Psoas muscle (tissue), 8 donors: Measurements from ENCODE around the gene BANP. TPM values are rescaled to one million over a fixed set of nuclear protein-coding genes. Genes with fewer than 3 reads are reported as not detected.
A peak's percentile ranks its signal among the peaks of the same experiment; 100 is the strongest.

Experiments used
- ATAC-seq, 4 donors: fragments of 200-7000 bp; cut with Tn5 transposase; one replicate each; pipeline ENCODE4 v1.9.1; 2020; ENCODE audit warnings: moderate library complexity in 3 of 4, mild to moderate bottlenecking in 2 of 4
- DNase-seq, 2 donors: peaks; one replicate each; pipeline ENCODE4 v3.0.0-alpha.2; 2020
- H3K27ac ChIP-seq: fragments of 200-600 bp; one replicate; pipeline ENCODE4 v1.8.0; 2022
- H3K27me3 ChIP-seq, 3 donors: fragments of 200-600 bp in 1 of 3; one replicate each; pipeline versions ENCODE4 v1.6.1 to v1.8.0; 2013 to 2022; ENCODE audit warnings: low read length in 2 of 3, mild to moderate bottlenecking in 2 of 3, moderate library complexity in 1 of 3; ENCODE audit not compliant: insufficient read depth in 3 of 3
- H3K36me3 ChIP-seq, 2 donors: fragments of 200-600 bp in 1 of 2; one replicate each; pipeline versions ENCODE4 v1.6.1 to v1.8.0; 2013 to 2022; ENCODE audit warnings: low read depth in 1 of 2, mild to moderate bottlenecking in 1 of 2, moderate library complexity in 1 of 2; ENCODE audit not compliant: insufficient read depth in 1 of 2
- H3K4me1 ChIP-seq: fragments of 200-600 bp; one replicate; pipeline ENCODE4 v1.8.0; 2022
- H3K4me3 ChIP-seq: fragments of 200-600 bp; one replicate; pipeline ENCODE4 v1.8.0; 2022; ENCODE audit warnings: mild to moderate bottlenecking
- H3K9me3 ChIP-seq: fragments of 200-600 bp; one replicate; pipeline ENCODE4 v1.8.0; 2022
- WGBS, 3 donors: extraction: QIAGEN DNeasy Blood & Tissue Kit; methylation state at CpG; one replicate each; pipeline versions ENCODE4 v1.1.6 to v1.1.7; 2013; 5-methylcytosine and 5-hydroxymethylcytosine counted together
- intact Hi-C, 2 donors: fragments of 100-400 bp; cut with DNase I; formaldehyde crosslinking; loops; one replicate each; pipeline versions ENCODE4 v1.11.0 to v1.14.2; 2022
- polyA plus RNA-seq, 3 donors: library from polyadenylated mRNA; stranded (reverse); fragments of 200-250 nt; gene quantifications; one replicate each; pipeline ENCODE4 v1.2.3, GENCODE V29; 2013
- total RNA-seq, 4 donors: library from RNA; stranded (reverse); fragmentation: NEBNext Ultra II Directional in 2 of 4; extraction: Animal tissue kit (Norgen Biotek cat#: 25700) in 2 of 4; gene quantifications; one replicate each; pipeline versions ENCODE4 v1.2.1 to v1.2.4, GENCODE V29; 2021 to 2023
- TF ChIP-seq, protein P1 (sequence below): fragments of 200-600 bp; IDR thresholded peaks from one replicate; pipeline ENCODE4 v1.8.0; 2022; ENCODE audit warnings: antibody characterized with exemption
- donor health status: healthy with polysubstance abuse.
- donor health status: DM: no; HTN: no; CAD: no; lungs with moderate emphysema.
- donor health status: Bipolar disorder and iron deficiency.
- donor health status: healthy.
- donor health status: DM: yes; HTN: yes; CAD: no.
- donor health status: DM: no; HTN: no; CAD: no.
- donor health status: DM: no; HTN: no; CAD: no.
- donor health status: DM: yes; HTN: yes; CAD: no.

BANP gene
- total and polyA plus RNA-seq, 7 donors = 7.7 to 15.3 (median 14.2) TPM

DNA sequence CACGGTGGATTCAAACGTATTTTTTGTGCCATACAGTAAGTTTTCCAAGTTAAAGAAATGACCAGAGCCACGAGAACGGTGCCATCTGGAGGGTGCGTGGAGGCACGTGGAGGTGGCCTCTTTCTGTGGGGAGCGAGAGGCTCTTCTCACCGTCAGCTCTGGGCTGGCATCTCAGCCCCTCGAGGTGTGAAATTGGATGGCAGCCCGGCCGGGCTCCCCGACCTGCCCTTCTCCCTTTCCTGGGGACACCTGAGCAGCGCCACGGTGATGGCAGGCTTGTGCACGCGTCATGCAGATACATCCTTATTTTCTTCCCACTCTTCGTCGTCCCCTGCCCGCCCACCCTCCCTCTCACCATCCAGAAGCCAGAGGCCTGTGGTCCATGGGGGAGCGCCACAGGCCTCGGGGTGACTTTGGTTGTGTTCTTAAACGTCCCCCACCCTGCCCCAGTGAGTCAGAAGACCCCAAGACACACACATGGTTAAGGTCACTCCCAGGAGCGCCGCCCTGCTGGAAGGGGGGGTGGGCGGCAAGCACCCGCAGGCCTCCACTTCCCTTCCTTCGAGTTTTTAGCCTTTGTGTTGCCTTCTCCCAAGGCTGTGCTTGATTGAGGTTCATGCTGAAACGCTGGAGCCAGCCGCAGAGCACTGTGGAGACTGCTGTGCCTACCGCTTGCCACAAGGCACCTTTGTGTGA, 109.4 kb downstream of the BANP start:
- peaks cover 0 to 29% of the 10 kb centered on the region in 2 donors for H3K36me3 ChIP-seq
- ATAC-seq (no peak), DNase-seq (peak in 1 of 2 donors; percentile 30)
- TF ChIP-seq, protein P1, sequence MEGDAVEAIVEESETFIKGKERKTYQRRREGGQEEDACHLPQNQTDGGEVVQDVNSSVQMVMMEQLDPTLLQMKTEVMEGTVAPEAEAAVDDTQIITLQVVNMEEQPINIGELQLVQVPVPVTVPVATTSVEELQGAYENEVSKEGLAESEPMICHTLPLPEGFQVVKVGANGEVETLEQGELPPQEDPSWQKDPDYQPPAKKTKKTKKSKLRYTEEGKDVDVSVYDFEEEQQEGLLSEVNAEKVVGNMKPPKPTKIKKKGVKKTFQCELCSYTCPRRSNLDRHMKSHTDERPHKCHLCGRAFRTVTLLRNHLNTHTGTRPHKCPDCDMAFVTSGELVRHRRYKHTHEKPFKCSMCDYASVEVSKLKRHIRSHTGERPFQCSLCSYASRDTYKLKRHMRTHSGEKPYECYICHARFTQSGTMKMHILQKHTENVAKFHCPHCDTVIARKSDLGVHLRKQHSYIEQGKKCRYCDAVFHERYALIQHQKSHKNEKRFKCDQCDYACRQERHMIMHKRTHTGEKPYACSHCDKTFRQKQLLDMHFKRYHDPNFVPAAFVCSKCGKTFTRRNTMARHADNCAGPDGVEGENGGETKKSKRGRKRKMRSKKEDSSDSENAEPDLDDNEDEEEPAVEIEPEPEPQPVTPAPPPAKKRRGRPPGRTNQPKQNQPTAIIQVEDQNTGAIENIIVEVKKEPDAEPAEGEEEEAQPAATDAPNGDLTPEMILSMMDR = no peak
- intact Hi-C loops = no loop called here
- 93 to 96% (median 94%) methylated on average over 30 of the region's 30 CpGs for WGBS, 3 donors
- H3K9me3 ChIP-seq = no peaks in the 10 kb centered on the region
- H3K4me1 ChIP-seq = peaks cover 12% of the 10 kb centered on the region
- no peak overlapping the region for H3K27ac ChIP-seq
- H3K4me3 ChIP-seq = no peak overlapping the region
- no peaks in the 10 kb centered on the region for H3K27me3 ChIP-seq

GRCh38 chr16:88061346-88062110, 110.3 kb downstream of the BANP start:
- Histone ChIP-seq H3K9me3 (no peaks in the 10 kb centered on the region), H3K4me1 (peaks cover 12% of the 10 kb centered on the region), H3K36me3 (peaks cover 0 to 29% of the 10 kb centered on the region in 2 donors), H3K4me3 (no peak overlapping the region), H3K27me3 (no peaks in the 10 kb centered on the region), H3K27ac (no peak overlapping the region)
- 91 to 97% (median 93%) methylated on average over 13 to 14 of the region's 14 CpGs for WGBS, 3 donors
- ATAC-seq (no peak), DNase-seq (peak in 1 of 2 donors; percentile 8)
- TF ChIP-seq, protein P1 = no peak
- intact Hi-C loops = no loop called here

DNA sequence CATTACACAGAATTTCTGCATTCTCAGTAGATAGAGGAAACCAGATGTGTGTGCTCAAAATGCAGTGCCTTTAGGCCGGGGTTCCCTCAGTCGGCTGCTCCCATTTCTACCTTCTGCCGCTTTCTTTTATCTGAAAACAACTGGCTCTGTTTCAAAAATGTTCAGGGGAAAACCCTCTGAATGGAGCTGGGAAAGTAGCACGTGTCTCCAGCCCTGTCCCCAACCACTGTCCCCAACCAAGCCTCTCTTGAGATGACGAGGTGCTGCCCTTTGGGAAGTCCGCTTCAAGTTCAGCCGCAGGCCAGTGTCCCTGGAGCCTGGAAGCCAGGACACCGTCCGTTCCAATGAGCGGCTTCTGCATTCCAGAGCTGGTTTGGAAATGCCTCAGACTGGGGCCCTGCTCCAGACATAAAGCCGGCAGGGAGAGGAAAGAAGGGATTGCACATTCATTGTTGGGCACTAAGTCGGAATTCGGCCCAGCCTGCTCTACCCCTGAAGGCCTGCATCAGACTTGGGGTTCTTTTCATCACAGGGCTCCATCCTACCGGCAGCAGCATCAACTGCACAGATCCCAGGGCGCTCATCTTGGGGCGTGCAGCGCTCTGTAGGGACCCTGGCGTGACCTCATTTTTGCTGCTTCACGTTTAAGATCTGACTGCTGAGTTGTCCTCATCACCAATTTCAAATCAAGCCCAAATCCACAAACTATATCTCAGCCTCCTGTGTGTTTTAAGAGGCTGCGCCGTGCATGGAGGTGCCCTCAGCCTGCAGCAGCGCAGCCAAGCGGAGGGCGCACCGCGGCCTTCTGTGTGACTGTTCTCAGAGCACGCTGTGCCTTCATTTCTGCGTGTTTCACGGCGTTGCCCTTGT, 111.3 kb downstream of the BANP start:
- intact Hi-C loops = no loop called here
- peaks cover 12% of the 10 kb centered on the region for H3K4me1 ChIP-seq
- TF ChIP-seq, protein P1 = no peak
- ATAC-seq = peak; percentile 62 to 87 (median 80)
- H3K27me3 ChIP-seq = no peaks in the 10 kb centered on the region
- H3K9me3 ChIP-seq = no peaks in the 10 kb centered on the region
- H3K27ac ChIP-seq = no peak overlapping the region
- DNase-seq = peak; percentile 68 to 75
- WGBS, 3 donors = 59 to 63% (median 63%) methylated on average over 30 of the region's 30 CpGs
- H3K36me3 ChIP-seq = peaks cover 0 to 29% of the 10 kb centered on the region in 2 donors
- H3K4me3 ChIP-seq = no peak overlapping the region

- TF ChIP-seq, protein P1 = no peak
- peak; percentile 45 to 50 (median 46) for ATAC-seq
- peaks cover 12% of the 10 kb centered on the region for H3K4me1 ChIP-seq
- H3K27me3 ChIP-seq = no peaks in the 10 kb centered on the region
- 50 to 69% (median 59%) methylated on average over 16 of the region's 16 CpGs for WGBS, 3 donors
- peak; percentile 56 to 62 for DNase-seq
- H3K36me3 ChIP-seq = peaks cover 0 to 22% of the 10 kb centered on the region in 2 donors
- no peaks in the 10 kb centered on the region for H3K9me3 ChIP-seq
- no peak overlapping the region for H3K4me3 ChIP-seq
- intact Hi-C loops = no loop called here
- no peak overlapping the region for H3K27ac ChIP-seq
These were observed 112.1 kb downstream of the BANP start for GRCh38 chr16:88063211-88063773.
